GM21576 (cell line): ENCODE data around the gene SLC29A2.
A peak's percentile ranks its signal among the peaks of the same experiment; 100 is the strongest.

Experiments used
- ATAC-seq: cut with Tn5 transposase; IDR thresholded peaks from one replicate; pipeline ENCODE4 v1.9.1; 2021; ENCODE audit warnings: mild to moderate bottlenecking, moderate library complexity; ENCODE audit not compliant: unreplicated experiment

The SLC29A2 gene

GRCh38 chr11:66371627-66372415 is at the start of gene SLC29A2:
Gene SLC29A2, minus strand, starts transcription at chr11:66371760. Its CDS starts 169 bp downstream, at chr11:66371591.
- peak; percentile 64 for ATAC-seq

- no peak for ATAC-seq
Observed at GRCh38 chr11:66420671-66421476, 49.3 kb upstream of the SLC29A2 start, which contains the start of gene NPAS4. Gene NPAS4, plus strand, starts transcription at chr11:66421035. Its CDS starts 145 bp downstream, at chr11:66421180.

GRCh38 chr11:66419825-66420224 is 48.3 kb upstream of the SLC29A2 start:
- no peak for ATAC-seq

- no peak for ATAC-seq
Observed at GRCh38 chr11:66418986-66419308, 47.4 kb upstream of the SLC29A2 start.

GRCh38 chr11:66418168-66418985 is 46.8 kb upstream of the SLC29A2 start:
- no peak for ATAC-seq

GRCh38 chr11:66417000-66417399 is 45.4 kb upstream of the SLC29A2 start:
- no peak for ATAC-seq

GRCh38 chr11:66415423-66415822 is 43.9 kb upstream of the SLC29A2 start:
- ATAC-seq, result no peak

GRCh38 chr11:66414120-66414934 is 42.8 kb upstream of the SLC29A2 start:
- ATAC-seq, result no peak

GRCh38 chr11:66413167-66413566 is 41.6 kb upstream of the SLC29A2 start:
- no peak for ATAC-seq

- no peak for ATAC-seq
Observed at GRCh38 chr11:66412110-66412509, 40.5 kb upstream of the SLC29A2 start.

- no peak for ATAC-seq
Observed at GRCh38 chr11:66411323-66411722, 39.8 kb upstream of the SLC29A2 start.

GRCh38 chr11:66410191-66410590 is 38.6 kb upstream of the SLC29A2 start:
- no peak for ATAC-seq

GRCh38 chr11:66409226-66409625 is 37.7 kb upstream of the SLC29A2 start:
- ATAC-seq, result no peak

GRCh38 chr11:66408488-66409214 is 37.1 kb upstream of the SLC29A2 start:
- ATAC-seq, result peak; percentile 80

GRCh38 chr11:66407651-66408050 is 36.1 kb upstream of the SLC29A2 start:
- no peak for ATAC-seq

- ATAC-seq, result no peak
Observed at GRCh38 chr11:66393954-66394353, 22.4 kb upstream of the SLC29A2 start.

GRCh38 chr11:66391322-66391721 is 19.8 kb upstream of the SLC29A2 start:
- ATAC-seq, result no peak

GRCh38 chr11:66388780-66389386 is 17.3 kb upstream of the SLC29A2 start:
- no peak for ATAC-seq
